ENCODE results near the gene SESN2.

GRCh38 chr1:28246427-28246832, 12.9 kb upstream of the SESN2 start:
- TF ChIP-seq POLR2A (IDR thresholded peaks at IDR 0.05) = no peak
- TF ChIP-seq CTCF (IDR thresholded peaks at IDR 0.05) = no peak
